Mucosa of descending colon (tissue), 3 donors: ENCODE results near the gene ST3GAL3. TPM values are rescaled to one million over a fixed set of nuclear protein-coding genes. Genes with fewer than 3 reads are reported as not detected.

Experiments used
- ATAC-seq: fragments of 200-7000 bp; cut with Tn5 transposase; one replicate; pipeline ENCODE4 v1.9.1; 2020; ENCODE audit warnings: mild to moderate bottlenecking, moderate library complexity
- DNase-seq, 3 donors: peaks; one replicate each; pipeline ENCODE4 v3.0.0-alpha.2; 2020
- H3K36me3 ChIP-seq: fragments of 200-600 bp; one replicate; pipeline ENCODE4 v1.8.0; 2021; ENCODE audit warnings: low read depth, mild to moderate bottlenecking
- H3K4me1 ChIP-seq: fragments of 200-600 bp; one replicate; pipeline ENCODE4 v1.8.0; 2021; ENCODE audit warnings: low read depth, mild to moderate bottlenecking
- H3K4me3 ChIP-seq: fragments of 200-600 bp; one replicate; pipeline ENCODE4 v1.8.0; 2021; ENCODE audit warnings: mild to moderate bottlenecking
- H3K9me3 ChIP-seq: fragments of 200-600 bp; one replicate; pipeline ENCODE4 v1.8.0; 2021; ENCODE audit warnings: mild to moderate bottlenecking
- intact Hi-C, 2 donors: fragments of 100-400 bp; cut with DNase I in 1 of 2; cut with micrococcal nuclease in 1 of 2; formaldehyde crosslinking; loops; one replicate each; pipeline versions ENCODE4 v1.11.0 to v1.11.1; 2022; cut with DNase I, micrococcal nuclease
- total RNA-seq, 3 donors: library from RNA; stranded (reverse); fragmentation: NEBNext Ultra II Directional in 2 of 3; extraction: Animal tissue kit (Norgen Biotek cat#: 25700) in 2 of 3; gene quantifications; one replicate each; pipeline versions ENCODE4 v1.2.1 to v1.2.4, GENCODE V29; 2021 to 2023
- TF ChIP-seq, protein P1 (sequence below): fragments of 200-600 bp; IDR thresholded peaks from one replicate; pipeline ENCODE4 v1.8.0; 2022; ENCODE audit warnings: antibody characterized with exemption, mild to moderate bottlenecking
- donor health status: DM: no; HTN: no; CAD: no; lungs with moderate emphysema.
- donor health status: DM: no; HTN: no; CAD: no.
- donor health status: DM: no; HTN: yes; CAD: no.

The ST3GAL3 gene
- total RNA-seq, 3 donors from 2014 or later, result 9.5 to 26.3 (median 18.2) TPM

GRCh38 chr1:43931711-43932660 is 224.7 kb downstream of the ST3GAL3 start:
- Histone ChIP-seq H3K4me3 (no peak overlapping the region), H3K4me1 (peaks cover 20% of the 10 kb centered on the region), H3K36me3 (no peaks in the 10 kb centered on the region), H3K9me3 (no peaks in the 10 kb centered on the region)
- ATAC-seq (no peak), DNase-seq (no peak)
- intact Hi-C loops, result no loop called here
- TF ChIP-seq, protein P1, sequence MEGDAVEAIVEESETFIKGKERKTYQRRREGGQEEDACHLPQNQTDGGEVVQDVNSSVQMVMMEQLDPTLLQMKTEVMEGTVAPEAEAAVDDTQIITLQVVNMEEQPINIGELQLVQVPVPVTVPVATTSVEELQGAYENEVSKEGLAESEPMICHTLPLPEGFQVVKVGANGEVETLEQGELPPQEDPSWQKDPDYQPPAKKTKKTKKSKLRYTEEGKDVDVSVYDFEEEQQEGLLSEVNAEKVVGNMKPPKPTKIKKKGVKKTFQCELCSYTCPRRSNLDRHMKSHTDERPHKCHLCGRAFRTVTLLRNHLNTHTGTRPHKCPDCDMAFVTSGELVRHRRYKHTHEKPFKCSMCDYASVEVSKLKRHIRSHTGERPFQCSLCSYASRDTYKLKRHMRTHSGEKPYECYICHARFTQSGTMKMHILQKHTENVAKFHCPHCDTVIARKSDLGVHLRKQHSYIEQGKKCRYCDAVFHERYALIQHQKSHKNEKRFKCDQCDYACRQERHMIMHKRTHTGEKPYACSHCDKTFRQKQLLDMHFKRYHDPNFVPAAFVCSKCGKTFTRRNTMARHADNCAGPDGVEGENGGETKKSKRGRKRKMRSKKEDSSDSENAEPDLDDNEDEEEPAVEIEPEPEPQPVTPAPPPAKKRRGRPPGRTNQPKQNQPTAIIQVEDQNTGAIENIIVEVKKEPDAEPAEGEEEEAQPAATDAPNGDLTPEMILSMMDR, result no peak

DNA sequence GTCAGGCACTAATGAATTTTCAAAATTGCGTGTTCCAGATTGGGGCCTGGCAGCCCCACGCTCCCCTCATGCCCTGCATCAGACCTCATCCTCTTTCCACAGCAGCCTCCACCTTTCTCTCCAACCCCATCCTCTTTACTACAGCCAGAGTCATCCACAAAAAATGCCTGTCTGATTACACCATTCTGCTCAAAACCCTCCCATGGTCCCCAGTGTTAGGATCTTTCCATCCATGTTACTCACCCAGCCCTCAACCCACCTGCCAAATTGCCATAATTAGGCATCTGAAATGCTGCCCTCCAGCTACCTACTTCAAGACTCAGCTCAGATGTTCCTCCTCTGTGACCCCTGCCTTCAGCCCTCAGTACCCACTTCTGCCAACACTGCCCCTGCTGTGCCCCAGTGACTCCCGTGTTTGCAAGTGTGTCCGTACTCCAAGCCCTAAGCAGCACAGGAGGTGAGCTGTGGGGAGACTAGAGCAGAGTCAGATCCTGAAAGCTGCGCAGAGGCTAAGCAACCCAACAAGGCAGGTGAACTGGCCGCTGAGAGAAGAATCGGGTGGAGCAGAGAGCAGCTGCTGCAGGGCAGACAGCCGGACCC is 225.6 kb downstream of the ST3GAL3 start:
- Histone ChIP-seq H3K9me3 (no peaks in the 10 kb centered on the region), H3K4me3 (no peak overlapping the region), H3K36me3 (no peaks in the 10 kb centered on the region), H3K4me1 (peaks cover 20% of the 10 kb centered on the region)
- intact Hi-C loops, result no loop called here
- ATAC-seq (no peak), DNase-seq (no peak)
- TF ChIP-seq, protein P1, result no peak

DNA sequence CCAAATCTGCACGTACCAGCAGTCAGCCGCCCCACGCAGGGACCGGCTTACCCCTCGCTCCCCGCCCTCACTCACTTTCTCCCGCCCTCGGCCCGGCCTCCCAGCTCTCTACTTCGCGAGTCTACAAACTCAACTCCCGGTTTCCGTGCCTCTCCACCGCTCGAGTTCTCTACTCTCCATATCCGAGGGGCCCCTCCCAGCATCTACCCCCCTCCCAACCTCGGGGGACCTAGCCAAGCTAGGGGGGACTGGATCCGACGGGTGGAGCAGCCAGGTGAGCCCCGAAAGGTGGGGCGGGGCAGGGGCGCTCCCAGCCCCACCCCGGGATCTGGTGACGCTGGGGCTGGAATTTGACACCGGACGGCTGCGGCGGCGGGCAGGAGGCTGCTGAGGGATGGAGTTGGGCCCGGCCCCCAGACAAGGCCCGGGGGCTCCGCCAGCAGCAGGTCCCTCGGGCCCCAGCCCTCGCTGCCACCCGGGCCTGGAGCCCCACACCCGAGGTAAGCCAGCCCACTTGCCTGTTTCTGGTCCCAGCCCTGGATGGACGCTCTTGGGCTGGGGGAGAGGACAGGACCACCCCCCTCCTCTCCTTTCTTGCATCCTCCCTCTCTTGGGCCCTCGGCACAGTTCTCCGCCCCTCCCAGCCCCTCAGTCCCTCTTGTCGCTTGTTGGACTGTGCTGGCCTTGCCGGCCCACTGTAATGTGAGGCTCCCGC is 226.2 kb downstream of the ST3GAL3 start, which contains the start of gene ARTN:
TSS of gene ARTN (plus strand) at position 416 of the 715 bp plus-strand sequence. CDS start 1,856 bp downstream, outside the sequence.
- Histone ChIP-seq H3K4me1 (peaks cover 20% of the 10 kb centered on the region), H3K36me3 (no peaks in the 10 kb centered on the region), H3K4me3 (no peak within 1 kb of the TSS), H3K9me3 (no peaks in the 10 kb centered on the region)
- peak; percentile 47 for ATAC-seq
- intact Hi-C loops, result loop anchor here (2.0 kb wide), 1 partner anchor 171 kb away; no protein-coding TSS in a partner anchor
- TF ChIP-seq, protein P1, result no peak
- peak; percentile 42 to 76 (median 61) for DNase-seq

- intact Hi-C loops, result loop anchor here (2.0 kb wide), 1 partner anchor 172 kb away; no protein-coding TSS in a partner anchor
- Histone ChIP-seq H3K4me3 (no peak overlapping the region), H3K36me3 (no peaks in the 10 kb centered on the region), H3K9me3 (no peaks in the 10 kb centered on the region), H3K4me1 (peaks cover 20% of the 10 kb centered on the region)
- peak; percentile 72 for ATAC-seq
- DNase-seq, result peak; percentile 82 to 88 (median 85)
- TF ChIP-seq, protein P1, result peak; percentile 69
These were observed 227.0 kb downstream of the ST3GAL3 start for GRCh38 chr1:43934101-43934985.
